ENCODE measurements around the gene RASGRP2.

The RASGRP2 gene

DNA sequence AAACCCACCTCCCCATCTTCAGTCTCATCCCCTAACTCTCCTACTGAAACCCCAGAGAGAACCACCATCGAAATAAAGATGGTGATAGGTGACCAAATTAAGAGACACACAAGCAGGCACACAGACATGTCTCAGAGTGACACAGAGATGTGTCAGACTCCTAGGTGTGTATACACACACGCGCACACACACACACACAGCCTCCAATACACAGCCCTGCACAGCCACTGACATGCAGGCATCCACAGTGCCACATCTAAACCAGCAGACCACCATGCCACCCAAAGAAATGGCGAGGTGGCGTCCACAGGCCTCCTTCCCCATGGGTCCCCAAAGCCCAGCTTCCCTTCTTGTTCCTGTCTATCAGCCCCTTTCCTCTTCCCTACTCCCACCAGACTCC lies 48.4 kb downstream of the RASGRP2 start:
- H2BK5ac ChIP-seq (ENCODE audit: low read depth, low read length, poor library complexity) = no peak overlapping the region
- no peak overlapping the region for H3K18ac ChIP-seq (ENCODE audit: low read length)
- no peak overlapping the region for H3K27ac ChIP-seq (ENCODE audit: low read depth, low read length)
- no peak overlapping the region for H4K12ac ChIP-seq (ENCODE audit: low read depth, low read length)
- H3K4me3 ChIP-seq (ENCODE audit: low read depth, low read length) = no peak overlapping the region
- no peak overlapping the region for H3K14ac ChIP-seq (ENCODE audit: low read length)
- DNase-seq = no peak
- H3K79me2 ChIP-seq (ENCODE audit: control insufficient read depth, insufficient read depth, low read length, poor library complexity) = no peaks in the 10 kb centered on the region
- no peak overlapping the region for H3K4ac ChIP-seq (ENCODE audit: low read depth, low read length)
- H2BK120ac ChIP-seq (ENCODE audit: insufficient read depth, low read length, poor library complexity) = no peak overlapping the region
- H3K4me2 ChIP-seq (ENCODE audit: low read length) = no peak overlapping the region
- H3K4me1 ChIP-seq (ENCODE audit: control insufficient read depth in 1 of 2, insufficient read depth in 2 of 2, low read length in 2 of 2) = no peaks in the 10 kb centered on the region
- H4K8ac ChIP-seq (ENCODE audit: low read depth, low read length) = no peak overlapping the region
- no peak overlapping the region for H3K9ac ChIP-seq (ENCODE audit: low read length)
- no peak overlapping the region for H4K91ac ChIP-seq (ENCODE audit: low read depth, low read length)
- no peaks in the 10 kb centered on the region for H3K36me3 ChIP-seq (ENCODE audit: control insufficient read depth in 1 of 2, insufficient read depth in 2 of 2, low read length in 2 of 2)
- no peak overlapping the region for H2BK12ac ChIP-seq (ENCODE audit: low read length)
- peaks cover 2% of the 10 kb centered on the region for H3K27me3 ChIP-seq (ENCODE audit: insufficient read depth, low read length)
- no peaks in the 10 kb centered on the region for H3K9me3 ChIP-seq (ENCODE audit: insufficient read depth, low read depth, low read length)
- WGBS (ENCODE audit: extremely low coverage, insufficient coverage, insufficient read length) = no CpG with 5 or more reads among the region's 5 CpGs
- no peak overlapping the region for H2AFZ ChIP-seq (ENCODE audit: insufficient read depth, low read length, poor library complexity)
- H3K79me1 ChIP-seq (ENCODE audit: low read length) = no peaks in the 10 kb centered on the region
- no peak overlapping the region for H3K23ac ChIP-seq (ENCODE audit: low read length)
- H2AK5ac ChIP-seq (ENCODE audit: low read length) = no peak overlapping the region

DNA sequence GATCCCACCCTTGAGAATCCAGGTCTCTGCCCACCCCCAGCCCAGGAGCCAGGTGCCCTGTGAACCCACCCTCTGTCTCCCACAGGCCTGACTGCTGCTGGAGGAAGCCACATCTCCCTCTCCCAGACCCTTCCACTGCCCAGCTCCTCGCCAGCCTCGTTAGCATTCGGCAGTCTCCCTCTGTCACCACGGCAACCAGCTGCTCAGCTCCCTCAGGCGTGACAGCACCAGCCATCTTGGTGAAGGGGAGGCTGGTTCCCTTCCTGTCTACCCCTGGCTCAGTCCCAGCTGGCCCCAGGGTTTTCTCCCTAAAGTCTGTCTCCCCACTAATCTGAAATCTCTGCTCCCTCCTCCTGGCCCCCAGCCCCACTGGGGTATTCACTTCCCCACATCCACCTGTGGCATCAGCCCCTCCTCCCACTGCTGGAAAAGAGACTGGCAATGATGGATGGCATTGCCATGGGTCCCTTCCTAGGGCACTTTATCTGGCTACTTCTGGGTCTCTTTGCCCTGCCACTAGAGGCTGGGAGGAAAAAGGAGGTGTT lies 49.0 kb downstream of the RASGRP2 start:
- no peaks in the 10 kb centered on the region for H3K79me1 ChIP-seq (ENCODE audit: low read length)
- no peaks in the 10 kb centered on the region for H3K9me3 ChIP-seq (ENCODE audit: insufficient read depth, low read depth, low read length)
- H3K27ac ChIP-seq (ENCODE audit: low read depth, low read length) = no peak overlapping the region
- no peak overlapping the region for H2BK5ac ChIP-seq (ENCODE audit: low read depth, low read length, poor library complexity)
- H4K12ac ChIP-seq (ENCODE audit: low read depth, low read length) = no peak overlapping the region
- H3K27me3 ChIP-seq (ENCODE audit: insufficient read depth, low read length) = no peaks in the 10 kb centered on the region
- H3K4me1 ChIP-seq (ENCODE audit: control insufficient read depth in 1 of 2, insufficient read depth in 2 of 2, low read length in 2 of 2) = no peaks in the 10 kb centered on the region
- no peak overlapping the region for H4K91ac ChIP-seq (ENCODE audit: low read depth, low read length)
- H3K18ac ChIP-seq (ENCODE audit: low read length) = no peak overlapping the region
- no peak overlapping the region for H4K8ac ChIP-seq (ENCODE audit: low read depth, low read length)
- no peak overlapping the region for H2BK12ac ChIP-seq (ENCODE audit: low read length)
- WGBS (ENCODE audit: extremely low coverage, insufficient coverage, insufficient read length) = no CpG with 5 or more reads among the region's 5 CpGs
- H3K36me3 ChIP-seq (ENCODE audit: control insufficient read depth in 1 of 2, insufficient read depth in 2 of 2, low read length in 2 of 2) = no peaks in the 10 kb centered on the region
- H2AFZ ChIP-seq (ENCODE audit: insufficient read depth, low read length, poor library complexity) = no peak overlapping the region
- no peak overlapping the region for H3K9ac ChIP-seq (ENCODE audit: low read length)
- H2BK120ac ChIP-seq (ENCODE audit: insufficient read depth, low read length, poor library complexity) = no peak overlapping the region
- H3K4me2 ChIP-seq (ENCODE audit: low read length) = no peak overlapping the region
- DNase-seq = no peak
- H3K14ac ChIP-seq (ENCODE audit: low read length) = no peak overlapping the region
- H3K4ac ChIP-seq (ENCODE audit: low read depth, low read length) = no peak overlapping the region
- no peak overlapping the region for H3K23ac ChIP-seq (ENCODE audit: low read length)
- no peak overlapping the region for H3K4me3 ChIP-seq (ENCODE audit: low read depth, low read length)
- no peak overlapping the region for H2AK5ac ChIP-seq (ENCODE audit: low read length)
- no peaks in the 10 kb centered on the region for H3K79me2 ChIP-seq (ENCODE audit: control insufficient read depth, insufficient read depth, low read length, poor library complexity)

DNA sequence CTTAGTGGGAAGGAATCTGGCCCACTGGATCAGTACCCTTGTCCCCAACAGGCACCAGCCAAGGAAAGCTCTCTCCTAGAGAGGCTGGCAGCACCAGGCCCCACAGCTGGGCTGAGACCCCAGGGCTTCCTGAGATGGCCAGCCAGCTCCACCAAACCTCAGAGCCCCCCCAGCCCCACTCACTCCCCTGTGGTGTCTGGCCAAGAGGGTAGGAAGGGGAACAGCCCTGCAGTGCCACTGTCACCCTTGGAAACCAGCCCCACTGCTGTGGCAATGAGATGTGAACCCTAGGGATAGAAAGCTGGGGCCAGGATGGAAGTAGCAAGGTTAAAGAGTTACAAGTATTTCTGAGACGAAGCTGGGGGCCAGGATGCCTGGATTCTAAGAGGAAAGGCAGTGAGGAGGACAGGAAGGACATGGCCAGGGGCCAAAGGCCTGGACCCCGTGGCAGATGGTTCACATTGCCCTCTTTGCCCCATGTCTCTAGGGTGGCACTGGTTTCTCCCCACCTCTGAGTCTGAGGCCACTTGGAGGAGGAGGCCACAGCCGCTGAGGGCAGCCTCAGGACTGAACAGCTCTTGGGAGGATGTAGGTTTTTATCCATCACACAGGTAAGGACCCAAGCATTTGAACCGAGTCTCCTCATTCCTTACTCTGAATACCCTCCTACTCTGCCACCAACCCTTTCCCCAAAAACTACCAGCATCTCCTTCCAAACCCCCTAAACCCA lies 49.8 kb downstream of the RASGRP2 start:
- no peak overlapping the region for H2BK120ac ChIP-seq (ENCODE audit: insufficient read depth, low read length, poor library complexity)

DNA sequence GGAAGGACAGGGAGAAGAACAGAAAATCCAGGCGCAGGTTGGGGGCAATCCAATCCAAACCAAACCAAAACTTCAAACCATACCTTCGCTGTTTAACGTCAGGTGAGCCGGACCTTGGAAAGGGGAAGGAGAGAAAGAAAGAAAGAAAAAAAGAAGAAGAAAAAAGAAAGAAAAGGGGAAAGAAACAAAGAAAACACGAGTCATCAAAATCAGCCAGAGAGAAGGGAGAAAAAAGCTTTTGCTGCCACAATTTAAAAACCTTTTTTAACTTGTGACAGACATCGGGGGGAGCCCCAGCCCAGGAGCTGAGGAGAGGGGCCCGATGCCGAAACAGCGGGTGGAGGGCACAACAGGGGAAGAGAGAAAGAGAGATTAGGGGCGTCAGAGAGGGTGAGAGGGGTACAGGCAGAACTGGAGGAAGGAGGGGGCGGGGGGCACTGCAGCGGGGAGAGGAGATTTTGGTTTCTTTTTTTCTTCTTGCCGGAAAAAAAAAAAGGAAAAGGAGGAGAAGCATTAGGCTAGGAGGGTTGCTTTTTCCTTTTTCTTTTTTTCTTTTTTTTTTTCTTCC lies 51.1 kb downstream of the RASGRP2 start:
- Histone ChIP-seq H3K14ac (ENCODE audit: low read length) (no peak overlapping the region), H3K27ac (ENCODE audit: low read depth, low read length) (no peak overlapping the region)

More for the DNA sequence above, 49.8 kb downstream of the RASGRP2 start:
- Histone ChIP-seq H2AFZ (ENCODE audit: insufficient read depth, low read length, poor library complexity) (no peak overlapping the region), H2BK5ac (ENCODE audit: low read depth, low read length, poor library complexity) (no peak overlapping the region), H3K4ac (ENCODE audit: low read depth, low read length) (no peak overlapping the region), H2AK5ac (ENCODE audit: low read length) (no peak overlapping the region), H3K4me1 (ENCODE audit: control insufficient read depth in 1 of 2, insufficient read depth in 2 of 2, low read length in 2 of 2) (no peaks in the 10 kb centered on the region), H2BK12ac (ENCODE audit: low read length) (no peak overlapping the region), H3K4me2 (ENCODE audit: low read length) (no peak overlapping the region), H3K23ac (ENCODE audit: low read length) (no peak overlapping the region), H3K14ac (ENCODE audit: low read length) (no peak overlapping the region), H3K27ac (ENCODE audit: low read depth, low read length) (no peak overlapping the region), H3K18ac (ENCODE audit: low read length) (no peak overlapping the region), H3K27me3 (ENCODE audit: insufficient read depth, low read length) (no peaks in the 10 kb centered on the region), H3K79me1 (ENCODE audit: low read length) (no peaks in the 10 kb centered on the region), H3K9ac (ENCODE audit: low read length) (no peak overlapping the region), H3K4me3 (ENCODE audit: low read depth, low read length) (no peak overlapping the region), H4K91ac (ENCODE audit: low read depth, low read length) (no peak overlapping the region), H3K36me3 (ENCODE audit: control insufficient read depth in 1 of 2, insufficient read depth in 2 of 2, low read length in 2 of 2) (no peaks in the 10 kb centered on the region), H3K79me2 (ENCODE audit: control insufficient read depth, insufficient read depth, low read length, poor library complexity) (no peaks in the 10 kb centered on the region), H4K8ac (ENCODE audit: low read depth, low read length) (no peak overlapping the region), H4K12ac (ENCODE audit: low read depth, low read length) (no peak overlapping the region), H3K9me3 (ENCODE audit: insufficient read depth, low read depth, low read length) (no peaks in the 10 kb centered on the region)
- DNase-seq = no peak
- no CpG with 5 or more reads among the region's 4 CpGs for WGBS (ENCODE audit: extremely low coverage, insufficient coverage, insufficient read length)

More for the DNA sequence above, 51.1 kb downstream of the RASGRP2 start:
- no peaks in the 10 kb centered on the region for H3K9me3 ChIP-seq (ENCODE audit: insufficient read depth, low read depth, low read length)
- H4K91ac ChIP-seq (ENCODE audit: low read depth, low read length) = no peak overlapping the region
- no peak overlapping the region for H3K18ac ChIP-seq (ENCODE audit: low read length)
- H3K9ac ChIP-seq (ENCODE audit: low read length) = no peak overlapping the region
- no peak overlapping the region for H2BK5ac ChIP-seq (ENCODE audit: low read depth, low read length, poor library complexity)
- no peaks in the 10 kb centered on the region for H3K79me2 ChIP-seq (ENCODE audit: control insufficient read depth, insufficient read depth, low read length, poor library complexity)
- H3K4ac ChIP-seq (ENCODE audit: low read depth, low read length) = no peak overlapping the region
- no peak for DNase-seq
- WGBS (ENCODE audit: extremely low coverage, insufficient coverage, insufficient read length) = no CpG with 5 or more reads among the region's 13 CpGs
- no peak overlapping the region for H2AK5ac ChIP-seq (ENCODE audit: low read length)
- no peaks in the 10 kb centered on the region for H3K27me3 ChIP-seq (ENCODE audit: insufficient read depth, low read length)
- no peak overlapping the region for H3K23ac ChIP-seq (ENCODE audit: low read length)
- H3K79me1 ChIP-seq (ENCODE audit: low read length) = no peaks in the 10 kb centered on the region
- H3K4me2 ChIP-seq (ENCODE audit: low read length) = no peak overlapping the region
- H3K4me1 ChIP-seq (ENCODE audit: control insufficient read depth in 1 of 2, insufficient read depth in 2 of 2, low read length in 2 of 2) = no peaks in the 10 kb centered on the region
- H3K36me3 ChIP-seq (ENCODE audit: control insufficient read depth in 1 of 2, insufficient read depth in 2 of 2, low read length in 2 of 2) = no peaks in the 10 kb centered on the region
- H3K4me3 ChIP-seq (ENCODE audit: low read depth, low read length) = no peak overlapping the region
- H2AFZ ChIP-seq (ENCODE audit: insufficient read depth, low read length, poor library complexity) = no peak overlapping the region
- H2BK120ac ChIP-seq (ENCODE audit: insufficient read depth, low read length, poor library complexity) = no peak overlapping the region
- H4K12ac ChIP-seq (ENCODE audit: low read depth, low read length) = no peak overlapping the region
- no peak overlapping the region for H4K8ac ChIP-seq (ENCODE audit: low read depth, low read length)
- H2BK12ac ChIP-seq (ENCODE audit: low read length) = no peak overlapping the region
